Heart left ventricle (tissue), 13 donors: ENCODE results near the gene PHEX.

ENCODE experiments used
- POLR2A ChIP-seq, 2 donors: fragments of 450-650 bp; IDR thresholded peaks; one replicate each; pipeline ENCODE4 v1.6.1; 2017; ENCODE audit warnings: antibody characterized with exemption in 2 of 2, mild to moderate bottlenecking in 2 of 2, moderate library complexity in 2 of 2
- TF ChIP-seq, protein P1 (sequence below), 12 donors: fragments of 200-600 bp; sonication (generic) in 4 of 12; IDR thresholded peaks; one replicate each; pipeline versions ENCODE4 v1.5.0 to v1.8.0; 2018 to 2022; ENCODE audit warnings: antibody characterized with exemption in 12 of 12, mild to moderate bottlenecking in 5 of 12
- donor health status: ischemic (EF 13 %, LVEDD 7.1; RV severe dilation, severe dysfunction).
- donor health status: DM: no; HTN: yes; CAD: no.
- donor health status: DM: no; HTN: no; CAD: no.
- donor health status: ischemic (EF 25% LVEDD 6.9; RV normal size, moderate dysfunction).
- donor health status: ischemic (EF 25% LVEDD 5.7; RV mildly dilated, moderate dysfunction).
- donor health status: ischemic (EF 35%, LVEDD 5.7; RV mildly dilated, moderate dysfunction).
- donor health status: nonischemic (EF 11% LVEDD 7.7; RV severe dilation, severe dysfunction).
- donor health status: DM: yes; HTN: yes; CAD: no.
- donor health status: PGD.
- donor health status: ischemic (EF 29% LVEDD 5.4; RV normal size, mild dysfunction).
- donor health status: nonischemic (EF 23%, LVEDD 6.1; RV moderate dilation, normal function).

DNA sequence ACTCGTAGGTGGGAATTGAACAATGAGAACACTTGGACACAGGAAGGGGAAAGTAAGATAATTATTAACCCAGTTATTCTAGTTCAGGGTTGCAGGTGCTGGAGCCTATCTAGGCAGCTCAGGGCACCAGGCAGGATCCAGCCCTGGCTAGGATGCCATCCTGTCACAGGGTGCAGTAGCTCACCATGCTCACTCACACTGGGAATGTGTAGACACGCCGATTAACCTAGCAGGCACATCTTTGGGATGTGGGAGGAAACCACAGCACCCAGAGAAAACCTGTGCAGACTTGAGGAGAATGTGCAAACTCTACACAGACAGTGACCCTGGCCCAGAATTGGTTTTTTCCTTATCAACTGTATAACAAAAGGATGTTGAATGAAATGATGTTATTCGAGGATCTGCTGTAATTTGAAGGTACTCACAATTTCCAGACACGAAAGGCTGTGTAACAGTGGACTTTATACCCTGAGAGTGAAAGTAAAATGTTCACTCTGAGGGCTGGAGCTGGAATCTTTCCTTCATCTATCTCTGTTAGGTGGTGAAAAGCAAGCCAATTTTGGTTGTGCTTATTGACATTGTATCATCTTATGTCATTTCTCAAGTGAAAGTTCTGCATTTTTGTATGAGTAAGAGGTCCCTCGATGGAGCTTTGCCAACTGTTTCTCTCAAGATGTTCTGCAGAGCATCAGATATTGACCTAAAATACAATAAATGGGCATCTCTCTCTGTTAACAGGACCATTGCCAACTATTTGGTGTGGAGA lies 78.8 kb downstream of the PHEX start:
- TF ChIP-seq, protein P1, sequence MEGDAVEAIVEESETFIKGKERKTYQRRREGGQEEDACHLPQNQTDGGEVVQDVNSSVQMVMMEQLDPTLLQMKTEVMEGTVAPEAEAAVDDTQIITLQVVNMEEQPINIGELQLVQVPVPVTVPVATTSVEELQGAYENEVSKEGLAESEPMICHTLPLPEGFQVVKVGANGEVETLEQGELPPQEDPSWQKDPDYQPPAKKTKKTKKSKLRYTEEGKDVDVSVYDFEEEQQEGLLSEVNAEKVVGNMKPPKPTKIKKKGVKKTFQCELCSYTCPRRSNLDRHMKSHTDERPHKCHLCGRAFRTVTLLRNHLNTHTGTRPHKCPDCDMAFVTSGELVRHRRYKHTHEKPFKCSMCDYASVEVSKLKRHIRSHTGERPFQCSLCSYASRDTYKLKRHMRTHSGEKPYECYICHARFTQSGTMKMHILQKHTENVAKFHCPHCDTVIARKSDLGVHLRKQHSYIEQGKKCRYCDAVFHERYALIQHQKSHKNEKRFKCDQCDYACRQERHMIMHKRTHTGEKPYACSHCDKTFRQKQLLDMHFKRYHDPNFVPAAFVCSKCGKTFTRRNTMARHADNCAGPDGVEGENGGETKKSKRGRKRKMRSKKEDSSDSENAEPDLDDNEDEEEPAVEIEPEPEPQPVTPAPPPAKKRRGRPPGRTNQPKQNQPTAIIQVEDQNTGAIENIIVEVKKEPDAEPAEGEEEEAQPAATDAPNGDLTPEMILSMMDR (IDR thresholded peaks at IDR 0.05), result no peak
- no peak for TF ChIP-seq POLR2A (IDR thresholded peaks at IDR 0.05)
